Activated CD8-positive, alpha-beta memory T cell treated with anti-CD3 and anti-CD28 coated beads for 48 hours (primary cell): Measurements from ENCODE around the gene DMXL2.
"Not testable (repeated sequence)": the region's sequence is repeated elsewhere in the genome, so short reads cannot be mapped to it uniquely, and the experiment has no call there.

Experiments
- DNase-seq, 3 experiments: peaks; one replicate each; pipeline ENCODE4 v3.0.0-alpha.2; 2020; ENCODE audit warnings: low read depth in 2 of 3, low spot score in 2 of 3

The DMXL2 gene

GRCh38 chr15:51624022-51624421 is 1.5 kb upstream of the DMXL2 start:
- DNase-seq: no peak

GRCh38 chr15:51623386-51623938 is 891 bp upstream of the DMXL2 start:
- no peak for DNase-seq

GRCh38 chr15:51621936-51622603 is 501 bp downstream of the DMXL2 start:
- peak in 2 of 3 experiments; percentile 7 to 20 for DNase-seq

GRCh38 chr15:51621155-51621765 is 1.3 kb downstream of the DMXL2 start:
- DNase-seq: no peak

GRCh38 chr15:51620641-51621040 is 1.9 kb downstream of the DMXL2 start:
- no peak for DNase-seq

- no peak for DNase-seq
Measured at GRCh38 chr15:51620122-51620521, 2.4 kb downstream of the DMXL2 start.

GRCh38 chr15:51619331-51620035 is 3.1 kb downstream of the DMXL2 start:
- no peak for DNase-seq

GRCh38 chr15:51617886-51618285 is 4.7 kb downstream of the DMXL2 start:
- no peak for DNase-seq

- DNase-seq: no peak
Measured at GRCh38 chr15:51613951-51614350, 8.6 kb downstream of the DMXL2 start.

- not testable (repeated sequence) for DNase-seq
Measured at GRCh38 chr15:51612669-51613068, 9.9 kb downstream of the DMXL2 start.

- DNase-seq: not testable (repeated sequence)
Measured at GRCh38 chr15:51603462-51603948, 19.1 kb downstream of the DMXL2 start.

GRCh38 chr15:51603002-51603401 is 19.6 kb downstream of the DMXL2 start:
- DNase-seq: no peak

- DNase-seq: no peak
Measured at GRCh38 chr15:51602484-51602883, 20.1 kb downstream of the DMXL2 start.

- DNase-seq: no peak
Measured at GRCh38 chr15:51601801-51602200, 20.8 kb downstream of the DMXL2 start.

GRCh38 chr15:51600114-51600513 is 22.5 kb downstream of the DMXL2 start:
- DNase-seq: no peak

GRCh38 chr15:51589881-51590568 is 32.5 kb downstream of the DMXL2 start:
- DNase-seq: no peak

- no peak for DNase-seq
Measured at GRCh38 chr15:51588966-51589365, 33.6 kb downstream of the DMXL2 start.

GRCh38 chr15:51585986-51586385 is 36.6 kb downstream of the DMXL2 start:
- no peak for DNase-seq

- no peak for DNase-seq
Measured at GRCh38 chr15:51580982-51581381, 41.6 kb downstream of the DMXL2 start.

GRCh38 chr15:51580385-51580784 is 42.2 kb downstream of the DMXL2 start:
- DNase-seq: no peak

- no peak for DNase-seq
Measured at GRCh38 chr15:51579012-51579411, 43.6 kb downstream of the DMXL2 start.
